ENCODE measurements around the gene GPR52. TPM values are rescaled to one million over a fixed set of nuclear protein-coding genes. Genes with fewer than 3 reads are reported as not detected.

The GPR52 gene
- total and polyA plus RNA-seq, 2 of the 4 experiments (the other 2 are of a cell fraction), result 0.90 TPM; not detected in 1

DNA sequence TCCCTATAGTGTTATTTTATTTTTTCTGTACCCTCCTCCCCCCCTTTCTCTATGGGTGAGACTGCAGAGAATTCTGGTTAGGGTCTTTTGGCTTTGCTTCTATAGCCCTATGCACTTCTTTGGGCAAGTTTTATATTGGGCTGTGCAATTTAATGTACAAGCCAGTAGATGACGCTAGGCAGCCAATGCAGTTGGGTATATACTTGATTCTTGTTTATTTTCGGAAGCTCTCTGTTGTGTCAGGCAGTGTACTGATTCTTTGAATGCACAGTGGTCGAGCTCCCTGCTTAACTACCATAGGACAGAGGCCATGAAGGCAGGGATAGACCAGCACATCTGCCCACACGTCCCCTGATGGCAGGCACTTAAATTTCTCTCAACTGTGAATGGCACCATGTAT, 34.1 kb upstream of the GPR52 start:
- Histone ChIP-seq H3K4me2 (ENCODE audit: low read depth, low read length) (peak overlapping the region; percentile 3; the same call in 1 of the 2 replicates), H4K91ac (ENCODE audit: insufficient read depth, low read depth, low read length) (no peak overlapping the region), H3K36me3 (ENCODE audit: control insufficient read depth, insufficient read depth, low read length) (no peaks in the 10 kb centered on the region), H4K8ac (ENCODE audit: low read depth in 2 of 2, low read length in 2 of 2) (no peak overlapping the region), H3K18ac (ENCODE audit: low read depth, low read length) (no peak overlapping the region), H3K14ac (replicated peaks; ENCODE audit: low read depth, low read length) (no peak overlapping the region), H2BK120ac (ENCODE audit: low read depth, low read length) (no peak overlapping the region), H3K9me1 (ENCODE audit: insufficient read depth, low read length) (no peaks in the 10 kb centered on the region), H3K27ac (ENCODE audit: insufficient read depth, low read length) (no peak overlapping the region), H4K5ac (ENCODE audit: low read depth, low read length) (no peak overlapping the region), H3K4me1 (ENCODE audit: control insufficient read depth, insufficient read depth, low read length) (no peaks in the 10 kb centered on the region), H4K20me1 (ENCODE audit: insufficient read depth, low read length) (no peaks in the 10 kb centered on the region), H2AK5ac (ENCODE audit: low read depth, low read length) (no peak overlapping the region), H3K23ac (ENCODE audit: low read depth, low read length) (no peak overlapping the region), H3K79me1 (ENCODE audit: low read depth in 1 of 2, low read length in 2 of 2) (no peaks in the 10 kb centered on the region; a peak in 2 of 4 replicates), H2BK15ac (ENCODE audit: low read depth, low read length) (no peak overlapping the region), H3K56ac (ENCODE audit: extremely low read depth, insufficient read depth, low read length) (no peak overlapping the region), H2AFZ (replicated peaks; ENCODE audit: low read length, poor library complexity) (no peak overlapping the region), H3K4me3 (ENCODE audit: insufficient read depth, low read depth, low read length) (no peak overlapping the region), H3K4ac (ENCODE audit: low read depth, low read length) (no peak overlapping the region), H2BK5ac (ENCODE audit: low read depth, low read length, poor library complexity, severe bottlenecking) (no peak overlapping the region), H3K9me3 (ENCODE audit: control insufficient read depth, insufficient read depth, low read length) (no peaks in the 10 kb centered on the region), H2BK20ac (ENCODE audit: low read depth, low read length) (no peak overlapping the region), H2AK9ac (replicated peaks; ENCODE audit: low read depth, low read length, poor library complexity) (no peak overlapping the region), H3K27me3 (ENCODE audit: control insufficient read depth, insufficient read depth, low read length) (no peaks in the 10 kb centered on the region), H3K9ac (ENCODE audit: low read depth, low read length) (no peak overlapping the region)
- WGBS, 2 experiments (ENCODE audit: extremely low coverage in 2 of 2, insufficient read length in 1 of 2), result no CpG with 5 or more reads among the region's 4 CpGs
- in situ Hi-C loops (cut with MboI; ENCODE audit: low sequenced_read_pairs) (no loop called here), intact Hi-C loops (cut with micrococcal nuclease) (loop anchor here (5.0 kb wide), 1 partner anchor 314 kb away; no protein-coding TSS in a partner anchor), dilution Hi-C loops (cut with HindIII; ENCODE audit: low sequenced_read_pairs, unreplicated experiment) (no loop called here)
- BruUV-seq (replicated peaks), result no TSS peak
- ChIA-PET CTCF (interaction anchor here (0.6 kb wide), 1 partner anchor 1100 kb away, joined by 3 read pairs; no protein-coding TSS in a partner anchor), POLR2A (ENCODE audit: unreplicated experiment) (no interaction called here)
- DNase-seq (no peak), ATAC-seq (ENCODE audit: low read depth) (no peak)
- 0 out of 2 replicates have a peak, but pooled peaks have one; percentile 24 for TF ChIP-seq CTCF (conservative IDR thresholded peaks at IDR 0.05; ENCODE audit: low read depth, low read length)
- no peak for TF ChIP-seq CEBPB (IDR thresholded peaks at IDR 0.05; ENCODE audit: low read depth, low read length)
- no peak for TF ChIP-seq RCOR1 (IDR thresholded peaks at IDR 0.05; ENCODE audit: insufficient replicate concordance, low read length)
- TF ChIP-seq CHD1 (IDR thresholded peaks at IDR 0.05; ENCODE audit: low read depth, low read length), result no peak

All from IMR-90 (cell line).